Stomach smooth muscle (tissue), 2 donors: Measurements from ENCODE around the gene IFT74.

Source experiments
- H3K27ac ChIP-seq: one replicate; pipeline ENCODE4 v1.7.0; 2013; ENCODE audit warnings: mild to moderate bottlenecking, low read length, inconsistent platforms
- H3K27me3 ChIP-seq, 2 donors: one replicate each; pipeline ENCODE4 v1.7.0; 2013; ENCODE audit warnings: low read length in 2 of 2; ENCODE audit not compliant: insufficient read depth in 2 of 2, control insufficient read depth in 1 of 2
- H3K36me3 ChIP-seq, 2 donors: one replicate each; pipeline ENCODE4 v1.7.0; 2013; ENCODE audit warnings: low read length in 2 of 2; ENCODE audit not compliant: control insufficient read depth in 2 of 2, insufficient read depth in 2 of 2
- H3K4me1 ChIP-seq: one replicate; pipeline ENCODE4 v1.7.0; 2013; ENCODE audit warnings: low read length; ENCODE audit not compliant: control insufficient read depth, insufficient read depth
- H3K4me3 ChIP-seq, 2 donors: one replicate each; pipeline ENCODE4 v1.7.0; 2013; ENCODE audit warnings: low read length in 2 of 2
- H3K9ac ChIP-seq, 2 donors: one replicate each; pipeline ENCODE4 v1.7.0; 2013; ENCODE audit warnings: low read length in 2 of 2, mild to moderate bottlenecking in 1 of 2
- H3K9me3 ChIP-seq, 2 donors: one replicate each; pipeline ENCODE4 v1.7.0; 2013; ENCODE audit warnings: low read length in 2 of 2; ENCODE audit not compliant: control insufficient read depth in 2 of 2
- donor health status: healthy.
- donor health status: Pancreatic carcinoma.

IFT74 gene

DNA sequence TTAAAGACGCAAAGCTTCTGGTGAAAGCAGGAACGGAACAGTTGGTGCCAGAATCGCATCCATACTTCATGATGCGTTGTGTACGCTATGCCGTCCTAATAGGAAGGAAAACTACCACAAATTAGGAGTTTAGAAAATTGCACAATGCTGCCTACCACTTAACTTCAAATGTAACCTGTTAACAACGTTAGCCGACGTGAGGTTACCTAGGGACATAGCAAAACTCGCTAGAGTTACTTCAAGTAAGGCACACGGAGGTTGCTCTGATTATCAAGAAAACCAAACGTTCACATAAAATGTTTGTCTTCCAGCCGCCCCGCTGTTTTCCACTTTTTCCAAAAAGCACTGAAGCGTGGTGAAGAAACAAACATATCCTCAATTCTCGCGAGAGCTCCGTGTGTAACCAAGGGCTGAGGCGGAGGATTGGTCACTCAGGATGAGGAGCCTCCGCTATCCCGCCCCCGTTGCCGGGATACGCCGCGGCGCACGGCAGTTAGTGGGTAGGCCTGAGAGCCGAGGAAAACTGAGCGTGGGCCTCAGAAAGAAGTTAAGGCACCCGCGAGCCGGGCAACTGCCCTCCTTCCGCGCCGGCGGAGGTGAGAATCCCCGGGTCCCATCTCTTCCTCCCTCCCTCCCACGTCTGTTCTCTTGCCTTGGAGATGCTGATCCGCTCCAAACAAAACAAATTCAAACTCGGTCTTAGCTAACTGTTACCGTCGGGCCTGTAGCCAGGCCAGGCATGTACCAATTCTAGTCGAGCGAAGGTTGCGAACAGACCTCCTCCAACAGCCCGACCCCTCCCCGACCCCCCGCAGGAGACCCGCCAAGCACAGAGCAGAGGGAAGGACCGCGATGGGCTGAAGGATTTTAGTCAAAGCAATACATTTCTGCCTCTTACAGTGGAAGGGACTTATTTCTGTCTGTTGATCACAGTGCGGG is at the start of gene IFT74:
Gene IFT74, plus strand, starts transcription at position 492 of the 939 bp plus-strand sequence. CDS start 5,556 bp downstream, outside the sequence.
- no peaks in the 10 kb centered on the region for H3K9me3 ChIP-seq
- H3K36me3 ChIP-seq = no peaks in the 10 kb centered on the region

GRCh38 chr9:26913138-26913668 is 43.0 kb upstream of the IFT74 start:
- H3K36me3 ChIP-seq = peaks cover 17% of the 10 kb centered on the region in 2 donors
- no peak overlapping the region for H3K9ac ChIP-seq
- no peak overlapping the region for H3K4me3 ChIP-seq
- H3K27ac ChIP-seq = no peak overlapping the region
- H3K9me3 ChIP-seq = no peaks in the 10 kb centered on the region
- no peaks in the 10 kb centered on the region for H3K27me3 ChIP-seq
- H3K4me1 ChIP-seq = no peaks in the 10 kb centered on the region

More for the DNA sequence above, at the start of gene IFT74:
- Histone ChIP-seq H3K4me1 (no peaks in the 10 kb centered on the region), H3K9ac (peak within 1 kb of the TSS; percentile 91 to 96), H3K27ac (peak within 1 kb of the TSS; percentile 87), H3K27me3 (no peaks in the 10 kb centered on the region), H3K4me3 (peak within 1 kb of the TSS; percentile 79 to 84)

- Histone ChIP-seq H3K9ac (no peak overlapping the region), H3K4me1 (no peaks in the 10 kb centered on the region), H3K36me3 (peaks cover 38 to 56% of the 10 kb centered on the region in 2 donors), H3K27me3 (no peaks in the 10 kb centered on the region), H3K9me3 (no peaks in the 10 kb centered on the region), H3K4me3 (no peak overlapping the region), H3K27ac (no peak overlapping the region)
These were observed 36.5 kb upstream of the IFT74 start for GRCh38 chr9:26919698-26920097.

DNA sequence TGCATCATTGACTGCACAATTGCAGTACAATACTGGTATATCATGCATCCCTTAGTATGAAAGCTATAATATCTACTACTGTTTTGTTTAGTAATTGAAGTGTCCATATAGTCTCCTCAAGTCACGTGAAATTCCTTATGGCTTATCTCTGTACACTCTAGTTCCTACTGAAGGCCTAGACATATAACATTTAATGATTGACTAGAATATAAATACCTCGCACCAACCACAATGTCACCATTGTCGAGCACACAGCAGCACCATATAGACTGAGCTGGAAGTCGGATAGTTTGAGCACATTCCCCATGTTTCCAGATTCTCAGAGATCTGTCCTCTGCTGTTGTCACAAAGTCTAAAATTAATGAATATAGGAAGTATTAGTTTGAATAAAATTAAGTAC is 30.6 kb upstream of the IFT74 start:
- no peaks in the 10 kb centered on the region for H3K9me3 ChIP-seq
- no peak overlapping the region for H3K27ac ChIP-seq
- no peaks in the 10 kb centered on the region for H3K27me3 ChIP-seq
- H3K4me1 ChIP-seq = no peaks in the 10 kb centered on the region
- no peak overlapping the region for H3K9ac ChIP-seq
- H3K4me3 ChIP-seq = no peak overlapping the region
- peaks cover 30 to 56% of the 10 kb centered on the region in 2 donors for H3K36me3 ChIP-seq

DNA sequence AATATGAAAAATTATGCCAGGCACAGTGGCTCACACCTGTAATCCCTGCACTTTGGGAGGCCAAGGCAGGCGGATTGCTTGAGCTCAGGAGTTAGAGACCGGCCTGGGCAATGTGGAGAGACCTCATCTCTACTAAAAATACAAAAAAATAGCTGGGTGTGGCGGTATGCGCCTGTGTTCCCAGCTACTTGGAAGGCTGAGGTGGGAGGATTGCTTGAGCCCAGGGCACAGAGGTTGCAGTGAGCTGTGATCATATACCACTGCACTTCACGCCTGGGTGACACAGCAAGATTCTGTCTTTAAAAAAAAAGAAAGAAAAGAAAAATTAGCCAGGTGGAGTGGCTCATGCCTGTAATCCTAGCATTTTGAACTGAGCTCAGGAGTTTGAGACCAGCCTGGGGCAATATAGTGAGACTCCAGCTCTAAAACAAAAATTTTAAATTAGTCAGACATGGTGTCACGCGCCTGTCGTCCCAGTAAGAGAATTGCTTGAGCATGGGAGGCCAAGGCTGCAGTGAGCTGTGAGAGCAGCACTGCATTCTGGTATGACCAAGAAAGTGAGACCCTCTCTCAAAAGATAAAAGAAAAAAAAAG is 27.2 kb upstream of the IFT74 start:
- Histone ChIP-seq H3K4me3 (no peak overlapping the region), H3K9ac (no peak overlapping the region), H3K4me1 (no peaks in the 10 kb centered on the region), H3K9me3 (no peaks in the 10 kb centered on the region), H3K36me3 (peaks cover 17 to 26% of the 10 kb centered on the region in 2 donors), H3K27me3 (no peaks in the 10 kb centered on the region), H3K27ac (no peak overlapping the region)

- H3K4me1 ChIP-seq = no peaks in the 10 kb centered on the region
- H3K27ac ChIP-seq = no peak overlapping the region
- H3K36me3 ChIP-seq = no peaks in the 10 kb centered on the region
These were observed 20.4 kb upstream of the IFT74 start for GRCh38 chr9:26935847-26936246.

DNA sequence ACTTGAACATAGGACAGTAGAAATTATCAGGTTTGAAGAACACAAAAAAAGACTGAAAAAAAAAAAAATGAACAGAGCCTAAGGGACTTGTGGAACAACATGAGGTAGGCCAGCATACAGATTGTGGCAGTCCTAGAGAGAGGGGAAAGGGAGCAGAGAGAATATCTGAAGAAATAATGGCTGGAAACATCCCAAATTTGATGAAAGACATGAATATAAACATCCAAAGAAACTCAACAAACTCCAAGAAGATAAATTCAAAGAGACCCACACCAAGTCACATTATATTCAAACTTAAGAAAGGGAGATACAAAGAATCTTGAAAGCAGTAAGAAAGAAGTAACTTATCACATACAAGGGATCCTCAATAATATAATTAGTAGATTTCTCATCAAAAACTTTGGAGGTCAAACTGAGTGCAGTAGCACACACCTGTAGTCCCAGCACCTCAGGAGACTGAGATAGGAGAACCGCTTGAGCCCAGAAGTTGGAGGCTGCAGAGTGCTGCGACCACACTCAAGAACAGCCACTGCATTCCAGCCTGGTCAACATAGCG is 18.3 kb upstream of the IFT74 start:
- H3K27me3 ChIP-seq = no peaks in the 10 kb centered on the region
- no peaks in the 10 kb centered on the region for H3K36me3 ChIP-seq
- peaks cover 0 to 4% of the 10 kb centered on the region in 2 donors for H3K9me3 ChIP-seq
- no peak overlapping the region for H3K4me3 ChIP-seq
- H3K4me1 ChIP-seq = no peaks in the 10 kb centered on the region
- H3K27ac ChIP-seq = no peak overlapping the region
- H3K9ac ChIP-seq = no peak overlapping the region

More at GRCh38 chr9:26935847-26936246, 20.4 kb upstream of the IFT74 start:
- Histone ChIP-seq H3K9ac (no peak overlapping the region), H3K4me3 (no peak overlapping the region), H3K9me3 (peaks cover 0 to 4% of the 10 kb centered on the region in 2 donors), H3K27me3 (no peaks in the 10 kb centered on the region)

- Histone ChIP-seq H3K27ac (no peak overlapping the region), H3K4me3 (no peak overlapping the region), H3K4me1 (no peaks in the 10 kb centered on the region), H3K27me3 (no peaks in the 10 kb centered on the region), H3K36me3 (peaks cover 0 to 5% of the 10 kb centered on the region in 2 donors), H3K9ac (no peak overlapping the region), H3K9me3 (peaks cover 0 to 4% of the 10 kb centered on the region in 2 donors)
These were observed 16.1 kb upstream of the IFT74 start for GRCh38 chr9:26939955-26940711.

- Histone ChIP-seq H3K27ac (no peak overlapping the region), H3K4me1 (peaks cover 3% of the 10 kb centered on the region)
These were observed 15.4 kb upstream of the IFT74 start for GRCh38 chr9:26940779-26941178.

DNA sequence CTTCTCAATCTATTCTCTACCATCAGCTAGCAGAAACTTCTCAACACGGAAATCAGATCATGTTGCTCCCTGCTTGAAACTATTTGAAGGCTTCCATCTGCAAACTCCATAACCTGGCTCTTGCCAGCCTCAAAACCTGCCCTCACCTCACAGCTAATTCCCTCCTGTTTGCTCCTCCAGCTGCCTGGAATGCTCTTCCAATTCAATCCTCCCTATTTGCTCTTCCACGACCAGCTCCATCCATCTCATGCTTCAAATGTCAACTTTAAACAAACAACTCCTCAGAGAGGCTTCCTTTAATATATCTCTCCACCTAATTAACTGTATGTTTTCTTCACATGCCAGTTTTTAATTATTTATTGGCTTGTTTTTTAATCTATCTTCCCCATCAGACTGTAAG is 10.6 kb upstream of the IFT74 start:
- no peak overlapping the region for H3K27ac ChIP-seq

More at GRCh38 chr9:26940779-26941178, 15.4 kb upstream of the IFT74 start:
- peaks cover 0 to 4% of the 10 kb centered on the region in 2 donors for H3K9me3 ChIP-seq
- no peaks in the 10 kb centered on the region for H3K27me3 ChIP-seq
- H3K4me3 ChIP-seq = no peak overlapping the region
- peaks cover 0 to 5% of the 10 kb centered on the region in 2 donors for H3K36me3 ChIP-seq
- H3K9ac ChIP-seq = no peak overlapping the region

More for the DNA sequence above, 10.6 kb upstream of the IFT74 start:
- Histone ChIP-seq H3K4me3 (peak overlapping the region; percentile 93 to 95), H3K36me3 (peaks cover 0 to 5% of the 10 kb centered on the region in 2 donors), H3K27me3 (no peaks in the 10 kb centered on the region), H3K9ac (peak overlapping the region; percentile 22 to 96), H3K4me1 (peaks cover 10% of the 10 kb centered on the region), H3K9me3 (no peaks in the 10 kb centered on the region)
